SU-DHL-6 (cell line): ENCODE data around the gene IFNA21.
"Not testable (repeated sequence)": the region's sequence is repeated elsewhere in the genome, so short reads cannot be mapped to it uniquely, and the experiment has no call there.

Source experiments
- EZH2phosphoT487 ChIP-seq: fragments of 200-600 bp; sonication (generic), shearing (Covaris generic); conservative IDR thresholded peaks from 2 replicates; pipeline ENCODE4 v1.6.1; 2018; ENCODE audit warnings: mild to moderate bottlenecking, antibody characterized with exemption, low read length, moderate library complexity, mixed read lengths
- TF ChIP-seq, protein P1 (sequence below): fragments of 200-600 bp; sonication (generic); IDR thresholded peaks from one replicate; pipeline ENCODE4 v1.5.1; 2017; ENCODE audit warnings: antibody characterized with exemption, mild to moderate bottlenecking, low read length, moderate library complexity; ENCODE audit not compliant: insufficient read depth, poor library complexity, severe bottlenecking

DNA sequence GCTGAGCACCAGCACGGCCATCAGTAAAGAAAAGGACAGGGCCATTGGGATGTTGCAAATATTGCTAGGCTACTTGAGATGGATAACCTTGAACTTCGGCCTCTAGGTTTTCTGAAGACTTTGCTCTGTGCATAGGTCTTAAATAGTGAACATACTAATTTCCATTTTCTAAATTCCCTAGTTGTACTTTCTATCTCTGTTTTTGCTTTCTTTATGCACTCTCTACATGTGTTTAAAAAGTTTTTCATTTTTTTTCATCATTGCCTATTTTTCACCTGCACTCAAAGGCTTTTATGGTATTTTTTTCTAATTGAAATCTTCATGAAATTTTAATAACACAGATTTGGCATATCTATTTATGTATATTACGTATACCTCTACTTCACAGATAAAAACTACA is 21.0 kb upstream of the IFNA21 start, which contains the start of gene IFNA4:
- TF ChIP-seq, protein P1, sequence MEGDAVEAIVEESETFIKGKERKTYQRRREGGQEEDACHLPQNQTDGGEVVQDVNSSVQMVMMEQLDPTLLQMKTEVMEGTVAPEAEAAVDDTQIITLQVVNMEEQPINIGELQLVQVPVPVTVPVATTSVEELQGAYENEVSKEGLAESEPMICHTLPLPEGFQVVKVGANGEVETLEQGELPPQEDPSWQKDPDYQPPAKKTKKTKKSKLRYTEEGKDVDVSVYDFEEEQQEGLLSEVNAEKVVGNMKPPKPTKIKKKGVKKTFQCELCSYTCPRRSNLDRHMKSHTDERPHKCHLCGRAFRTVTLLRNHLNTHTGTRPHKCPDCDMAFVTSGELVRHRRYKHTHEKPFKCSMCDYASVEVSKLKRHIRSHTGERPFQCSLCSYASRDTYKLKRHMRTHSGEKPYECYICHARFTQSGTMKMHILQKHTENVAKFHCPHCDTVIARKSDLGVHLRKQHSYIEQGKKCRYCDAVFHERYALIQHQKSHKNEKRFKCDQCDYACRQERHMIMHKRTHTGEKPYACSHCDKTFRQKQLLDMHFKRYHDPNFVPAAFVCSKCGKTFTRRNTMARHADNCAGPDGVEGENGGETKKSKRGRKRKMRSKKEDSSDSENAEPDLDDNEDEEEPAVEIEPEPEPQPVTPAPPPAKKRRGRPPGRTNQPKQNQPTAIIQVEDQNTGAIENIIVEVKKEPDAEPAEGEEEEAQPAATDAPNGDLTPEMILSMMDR: not testable (repeated sequence)
- not testable (repeated sequence) for TF ChIP-seq EZH2phosphoT487
